Memory B cell (primary cell): Measurements from ENCODE around the gene RTN1.

Experiments
- ATAC-seq: fragments of 150-1000 bp; cut with Tn5 transposase; 2 replicates; pipeline ENCODE4 v1.10.0; 2021; ENCODE audit warnings: low read depth, mild to moderate bottlenecking, moderate library complexity
- DNase-seq, 2 donors: peaks; one replicate each; pipeline ENCODE4 v3.0.0; 2022; ENCODE audit warnings: low spot score in 2 of 2
- H3K27ac Mint-ChIP-seq: one replicate; pipeline ENCODE4 v1.8.0; 2022; ENCODE audit warnings: mild to moderate bottlenecking, moderate library complexity, mixed read lengths
- H3K27me3 Mint-ChIP-seq: one replicate; pipeline ENCODE4 v1.8.0; 2022; ENCODE audit warnings: mixed read lengths
- H3K36me3 Mint-ChIP-seq: one replicate; pipeline ENCODE4 v1.8.0; 2022; ENCODE audit warnings: mild to moderate bottlenecking, mixed read lengths
- H3K4me1 Mint-ChIP-seq: one replicate; pipeline ENCODE4 v1.8.0; 2022; ENCODE audit warnings: mixed read lengths
- H3K4me3 Mint-ChIP-seq: one replicate; pipeline ENCODE4 v1.8.0; 2022; ENCODE audit warnings: mild to moderate bottlenecking, moderate library complexity, mixed read lengths
- H3K9me3 Mint-ChIP-seq: one replicate; pipeline ENCODE4 v1.8.0; 2022; ENCODE audit warnings: mixed read lengths

Gene RTN1

GRCh38 chr14:59871166-59871495, 555 bp upstream of the RTN1 start:
- peak overlapping the region; percentile 91 for H3K4me3 Mint-ChIP-seq
- no peak for DNase-seq
- H3K36me3 Mint-ChIP-seq, result no peaks in the 10 kb centered on the region
- H3K9me3 Mint-ChIP-seq, result no peaks in the 10 kb centered on the region
- no peak for ATAC-seq
- peaks cover 10% of the 10 kb centered on the region for H3K27me3 Mint-ChIP-seq
- no peak overlapping the region for H3K27ac Mint-ChIP-seq
- H3K4me1 Mint-ChIP-seq, result peaks cover 8% of the 10 kb centered on the region

GRCh38 chr14:59869381-59870255, 958 bp downstream of the RTN1 start:
- no peaks in the 10 kb centered on the region for H3K9me3 Mint-ChIP-seq
- ATAC-seq (no peak), DNase-seq (no peak)
- H3K27ac Mint-ChIP-seq, result no peak overlapping the region
- H3K36me3 Mint-ChIP-seq, result no peaks in the 10 kb centered on the region
- peaks cover 14% of the 10 kb centered on the region for H3K27me3 Mint-ChIP-seq
- H3K4me3 Mint-ChIP-seq, result peak overlapping the region; percentile 44
- H3K4me1 Mint-ChIP-seq, result peaks cover 8% of the 10 kb centered on the region

- H3K9me3 Mint-ChIP-seq, result no peaks in the 10 kb centered on the region
- ATAC-seq (no peak), DNase-seq (no peak)
- no peak overlapping the region for H3K27ac Mint-ChIP-seq
- H3K27me3 Mint-ChIP-seq, result peaks cover 12% of the 10 kb centered on the region
- H3K4me1 Mint-ChIP-seq, result peaks cover 8% of the 10 kb centered on the region
- H3K4me3 Mint-ChIP-seq, result no peak overlapping the region
- no peaks in the 10 kb centered on the region for H3K36me3 Mint-ChIP-seq
Observed at GRCh38 chr14:59868021-59868420, 2.6 kb downstream of the RTN1 start.

GRCh38 chr14:59863806-59864525, 6.6 kb downstream of the RTN1 start:
- DNase-seq (no peak), ATAC-seq (no peak)
- H3K4me1 Mint-ChIP-seq, result no peaks in the 10 kb centered on the region
- H3K27ac Mint-ChIP-seq, result no peak overlapping the region
- peaks cover 5% of the 10 kb centered on the region for H3K9me3 Mint-ChIP-seq
- H3K27me3 Mint-ChIP-seq, result peaks cover 4% of the 10 kb centered on the region
- no peak overlapping the region for H3K4me3 Mint-ChIP-seq
- no peaks in the 10 kb centered on the region for H3K36me3 Mint-ChIP-seq

- Mint-ChIP-seq H3K4me1 (no peaks in the 10 kb centered on the region), H3K9me3 (peaks cover 9% of the 10 kb centered on the region), H3K27ac (no peak overlapping the region), H3K27me3 (peaks cover 8% of the 10 kb centered on the region), H3K4me3 (no peak overlapping the region), H3K36me3 (no peaks in the 10 kb centered on the region)
- no peak for ATAC-seq
- no peak for DNase-seq
Observed at GRCh38 chr14:59857328-59857727, 13.2 kb downstream of the RTN1 start.

- Mint-ChIP-seq H3K4me3 (no peak overlapping the region), H3K36me3 (no peaks in the 10 kb centered on the region), H3K4me1 (peaks cover 3% of the 10 kb centered on the region), H3K27ac (no peak overlapping the region), H3K27me3 (peaks cover 5% of the 10 kb centered on the region), H3K9me3 (peaks cover 3% of the 10 kb centered on the region)
- ATAC-seq (no peak), DNase-seq (no peak)
Observed at GRCh38 chr14:59852350-59852749, 18.2 kb downstream of the RTN1 start.

GRCh38 chr14:59850458-59850857, 20.1 kb downstream of the RTN1 start:
- H3K4me3 Mint-ChIP-seq, result no peak overlapping the region
- H3K27ac Mint-ChIP-seq, result no peak overlapping the region
- ATAC-seq (no peak), DNase-seq (no peak)
- no peaks in the 10 kb centered on the region for H3K9me3 Mint-ChIP-seq
- peaks cover 3% of the 10 kb centered on the region for H3K4me1 Mint-ChIP-seq
- H3K27me3 Mint-ChIP-seq, result peaks cover 4% of the 10 kb centered on the region
- no peaks in the 10 kb centered on the region for H3K36me3 Mint-ChIP-seq

GRCh38 chr14:59849411-59850130, 21.0 kb downstream of the RTN1 start:
- Mint-ChIP-seq H3K36me3 (no peaks in the 10 kb centered on the region), H3K27ac (no peak overlapping the region), H3K9me3 (no peaks in the 10 kb centered on the region), H3K4me3 (no peak overlapping the region), H3K27me3 (peaks cover 4% of the 10 kb centered on the region), H3K4me1 (peaks cover 3% of the 10 kb centered on the region)
- no peak for DNase-seq
- ATAC-seq, result no peak

- Mint-ChIP-seq H3K27me3 (peaks cover 6% of the 10 kb centered on the region), H3K9me3 (no peaks in the 10 kb centered on the region), H3K36me3 (no peaks in the 10 kb centered on the region), H3K4me3 (no peak overlapping the region), H3K4me1 (peaks cover 3% of the 10 kb centered on the region), H3K27ac (no peak overlapping the region)
- DNase-seq, result no peak
- no peak for ATAC-seq
Observed at GRCh38 chr14:59848671-59849070, 21.9 kb downstream of the RTN1 start.

GRCh38 chr14:59847711-59848110, 22.9 kb downstream of the RTN1 start:
- Mint-ChIP-seq H3K4me1 (peaks cover 3% of the 10 kb centered on the region), H3K36me3 (no peaks in the 10 kb centered on the region), H3K27me3 (peaks cover 4% of the 10 kb centered on the region)

GRCh38 chr14:59846595-59846994, 24.0 kb downstream of the RTN1 start:
- Mint-ChIP-seq H3K4me3 (no peak overlapping the region), H3K9me3 (no peaks in the 10 kb centered on the region), H3K4me1 (peaks cover 3% of the 10 kb centered on the region), H3K36me3 (no peaks in the 10 kb centered on the region), H3K27ac (no peak overlapping the region), H3K27me3 (peaks cover 4% of the 10 kb centered on the region)
- DNase-seq (no peak), ATAC-seq (no peak)

More at GRCh38 chr14:59847711-59848110, 22.9 kb downstream of the RTN1 start:
- Mint-ChIP-seq H3K27ac (no peak overlapping the region), H3K9me3 (no peaks in the 10 kb centered on the region), H3K4me3 (no peak overlapping the region)
- DNase-seq (no peak), ATAC-seq (no peak)

- no peak for DNase-seq
- Mint-ChIP-seq H3K27me3 (peaks cover 4% of the 10 kb centered on the region), H3K27ac (no peak overlapping the region), H3K9me3 (no peaks in the 10 kb centered on the region), H3K4me1 (peaks cover 3% of the 10 kb centered on the region), H3K4me3 (no peak overlapping the region), H3K36me3 (no peaks in the 10 kb centered on the region)
- no peak for ATAC-seq
Observed at GRCh38 chr14:59845245-59845644, 25.3 kb downstream of the RTN1 start.

GRCh38 chr14:59844186-59844812, 26.3 kb downstream of the RTN1 start:
- no peak overlapping the region for H3K27ac Mint-ChIP-seq
- H3K9me3 Mint-ChIP-seq, result no peaks in the 10 kb centered on the region
- H3K4me1 Mint-ChIP-seq, result no peaks in the 10 kb centered on the region
- no peak overlapping the region for H3K4me3 Mint-ChIP-seq
- DNase-seq, result no peak
- ATAC-seq, result no peak
- H3K27me3 Mint-ChIP-seq, result peaks cover 4% of the 10 kb centered on the region
- H3K36me3 Mint-ChIP-seq, result no peaks in the 10 kb centered on the region

GRCh38 chr14:59836116-59836515, 34.5 kb downstream of the RTN1 start:
- H3K4me1 Mint-ChIP-seq, result no peaks in the 10 kb centered on the region
- no peaks in the 10 kb centered on the region for H3K36me3 Mint-ChIP-seq
- DNase-seq (no peak), ATAC-seq (no peak)
- H3K9me3 Mint-ChIP-seq, result no peaks in the 10 kb centered on the region
- no peak overlapping the region for H3K27ac Mint-ChIP-seq
- H3K27me3 Mint-ChIP-seq, result peaks cover 9% of the 10 kb centered on the region
- no peak overlapping the region for H3K4me3 Mint-ChIP-seq
